Ishikawa (cell line): ENCODE results near the gene ILK.

Source experiments
- CEBPB ChIP-seq: IDR thresholded peaks from 2 replicates; pipeline ENCODE4 v1.6.1; 2012
- CREB1 ChIP-seq: IDR thresholded peaks from 2 replicates; pipeline ENCODE4 v1.6.1; 2012; ENCODE audit warnings: low read depth
- FOXM1 ChIP-seq: IDR thresholded peaks from 2 replicates; pipeline ENCODE4 v1.6.1; 2012; ENCODE audit warnings: low read depth, borderline replicate concordance
- RAD21 ChIP-seq: IDR thresholded peaks from 2 replicates; pipeline ENCODE4 v1.6.1; 2012; ENCODE audit warnings: low read depth
- REST ChIP-seq: IDR thresholded peaks from 2 replicates; pipeline ENCODE4 v1.6.1; 2012; ENCODE audit warnings: low read depth, mild to moderate bottlenecking
- TAF1 ChIP-seq: IDR thresholded peaks from 2 replicates; pipeline ENCODE4 v1.6.1; 2012; ENCODE audit warnings: low read depth, mild to moderate bottlenecking
- YY1 ChIP-seq: IDR thresholded peaks from 2 replicates; pipeline ENCODE4 v1.6.1; 2012; ENCODE audit warnings: low read depth
- ZBTB7A ChIP-seq: IDR thresholded peaks from 2 replicates; pipeline ENCODE4 v1.6.1; 2012; ENCODE audit warnings: low read depth
- TF ChIP-seq, protein P1 (sequence below): IDR thresholded peaks from 2 replicates; pipeline ENCODE4 v1.6.1; 2012

GRCh38 chr11:6587360-6587953, 16.1 kb upstream of the ILK start:
- no peak for TF ChIP-seq CEBPB
- TF ChIP-seq RAD21: no peak
- TF ChIP-seq ZBTB7A: no peak
- TF ChIP-seq REST: no peak
- TF ChIP-seq, protein P1, sequence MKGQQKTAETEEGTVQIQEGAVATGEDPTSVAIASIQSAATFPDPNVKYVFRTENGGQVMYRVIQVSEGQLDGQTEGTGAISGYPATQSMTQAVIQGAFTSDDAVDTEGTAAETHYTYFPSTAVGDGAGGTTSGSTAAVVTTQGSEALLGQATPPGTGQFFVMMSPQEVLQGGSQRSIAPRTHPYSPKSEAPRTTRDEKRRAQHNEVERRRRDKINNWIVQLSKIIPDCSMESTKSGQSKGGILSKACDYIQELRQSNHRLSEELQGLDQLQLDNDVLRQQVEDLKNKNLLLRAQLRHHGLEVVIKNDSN: no peak
- no peak for TF ChIP-seq YY1
- no peak for TF ChIP-seq FOXM1
- no peak for TF ChIP-seq CREB1
- no peak for TF ChIP-seq TAF1
